HG03571 (cell line): Measurements from ENCODE around the gene PGC.

Experiments
- ATAC-seq: cut with Tn5 transposase; IDR thresholded peaks from one replicate; pipeline ENCODE4 v1.9.1; 2021; ENCODE audit not compliant: unreplicated experiment

Gene PGC

DNA sequence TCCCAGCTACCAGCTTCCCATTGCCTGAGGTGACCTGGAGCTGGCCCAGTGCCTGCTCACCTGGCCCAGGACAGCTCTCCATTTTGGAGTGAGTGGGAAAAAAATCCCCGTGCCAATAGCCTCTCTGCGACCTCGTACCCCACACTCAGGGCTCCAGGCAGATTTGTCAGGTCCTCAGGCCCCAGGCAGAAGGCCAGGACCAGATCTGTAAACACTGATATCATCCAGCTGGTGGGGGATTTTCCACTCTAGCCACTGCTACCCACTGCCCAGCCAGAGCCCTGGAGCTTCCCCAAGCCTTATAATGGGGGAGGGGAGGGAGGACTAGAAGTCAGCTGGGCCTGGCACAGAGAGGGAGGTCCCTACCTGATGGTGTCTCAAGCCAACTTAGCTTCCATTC lies 1.3 kb upstream of the PGC start:
- ATAC-seq: no peak

DNA sequence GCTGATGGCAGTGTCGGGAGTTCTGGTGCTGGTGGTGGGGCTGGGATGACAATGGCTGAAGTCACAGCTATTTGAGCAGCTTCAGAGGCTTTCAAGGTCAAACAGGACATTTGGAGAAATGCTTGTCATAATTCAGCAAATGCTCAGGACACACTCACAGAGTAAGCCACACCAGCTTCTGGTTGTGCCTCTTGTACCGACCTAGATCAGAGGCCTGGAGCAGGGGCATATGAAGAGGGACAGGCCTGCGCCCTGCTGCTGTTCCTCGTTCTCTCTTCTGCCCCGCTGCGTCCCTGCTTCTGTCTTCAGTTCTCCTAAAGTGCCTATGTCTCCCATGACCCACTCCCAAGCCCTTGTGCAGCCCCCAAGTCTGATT lies 893 bp upstream of the PGC start:
- no peak for ATAC-seq

DNA sequence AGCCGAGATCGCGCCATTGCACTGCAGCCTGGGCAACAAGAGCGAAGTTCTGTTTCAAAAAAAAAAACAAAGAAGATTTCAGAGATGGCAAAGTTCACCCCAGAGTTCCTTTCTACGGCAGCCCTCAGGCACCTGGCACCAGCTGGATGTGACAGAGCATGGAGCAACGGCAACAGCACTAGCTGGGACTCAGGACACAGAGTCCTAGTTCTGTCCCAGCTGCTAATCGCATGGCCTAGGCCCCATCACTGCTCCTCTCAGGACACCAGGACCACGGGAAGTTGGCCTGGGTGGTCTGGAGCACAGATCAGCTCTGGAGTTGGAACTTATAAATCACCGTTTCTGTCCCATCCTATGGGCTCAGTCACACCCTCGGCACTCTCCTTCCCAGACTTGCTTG lies 1.1 kb downstream of the PGC start:
- no peak for ATAC-seq

DNA sequence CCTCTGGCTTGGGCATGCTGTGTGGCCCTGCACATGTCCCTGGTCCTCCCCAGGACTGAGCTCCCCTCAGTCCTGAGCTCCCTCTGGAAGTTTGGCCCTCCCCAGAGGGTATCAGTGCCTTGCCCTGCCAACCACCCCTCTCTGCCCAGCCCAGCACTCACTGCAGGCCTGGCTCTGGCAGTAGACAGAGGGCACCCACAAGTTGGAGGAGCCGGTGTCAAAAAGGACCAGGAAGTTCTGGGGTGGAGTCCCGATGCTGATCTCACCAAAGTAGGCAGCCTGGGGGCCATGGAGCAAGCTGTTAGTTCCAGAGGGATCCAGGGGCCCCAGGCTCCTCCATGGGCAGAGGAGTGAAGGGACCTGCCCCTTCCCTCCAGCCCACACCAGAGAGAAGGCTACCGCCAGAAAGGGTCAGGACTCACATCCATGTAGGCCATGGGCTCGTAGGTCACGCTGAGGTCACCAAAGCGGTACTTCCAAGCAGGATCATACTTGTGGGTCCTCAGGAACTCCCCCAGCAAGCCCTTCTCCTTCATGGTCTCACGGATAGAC lies 2.9 kb downstream of the PGC start:
- ATAC-seq: no peak

DNA sequence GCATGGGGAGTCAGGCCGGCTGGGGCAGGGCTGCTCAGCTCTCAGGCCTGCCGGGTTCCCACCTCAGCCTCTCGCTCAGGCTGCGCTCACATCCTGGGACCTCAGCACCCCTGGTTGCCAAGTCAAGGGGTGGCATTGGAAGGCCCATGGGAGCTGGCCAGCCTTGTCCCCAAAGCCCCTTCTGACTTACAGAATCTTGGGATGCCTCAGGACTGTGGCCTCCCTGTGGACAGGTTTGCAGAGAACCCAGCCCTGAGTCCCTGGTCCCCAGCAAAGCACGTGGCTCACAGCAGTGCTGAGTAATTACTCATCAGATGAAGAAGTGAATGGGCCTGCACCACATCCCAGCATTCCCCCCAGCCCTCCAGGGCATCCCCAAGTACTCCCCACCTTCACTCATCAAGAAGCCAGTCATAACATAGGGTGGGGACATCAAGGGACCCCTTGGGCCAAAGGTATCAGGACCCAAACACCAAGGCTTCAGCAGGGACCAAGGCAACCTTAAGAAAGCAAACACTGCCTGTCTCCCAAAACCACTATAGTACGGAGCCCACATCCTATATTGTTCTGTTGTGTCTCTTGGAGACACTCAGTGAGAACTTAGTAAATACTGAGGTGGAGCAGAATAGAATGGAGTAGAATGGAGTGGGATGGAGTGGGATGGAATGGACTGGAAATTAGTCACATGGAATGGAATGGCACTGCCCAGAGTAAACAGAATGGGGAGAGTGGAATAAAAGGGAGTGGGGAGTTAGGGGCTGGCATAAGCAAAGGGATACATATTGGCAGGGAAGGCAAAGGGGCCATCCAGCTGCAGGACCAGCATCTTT lies 3.6 kb downstream of the PGC start:
- no peak for ATAC-seq

DNA sequence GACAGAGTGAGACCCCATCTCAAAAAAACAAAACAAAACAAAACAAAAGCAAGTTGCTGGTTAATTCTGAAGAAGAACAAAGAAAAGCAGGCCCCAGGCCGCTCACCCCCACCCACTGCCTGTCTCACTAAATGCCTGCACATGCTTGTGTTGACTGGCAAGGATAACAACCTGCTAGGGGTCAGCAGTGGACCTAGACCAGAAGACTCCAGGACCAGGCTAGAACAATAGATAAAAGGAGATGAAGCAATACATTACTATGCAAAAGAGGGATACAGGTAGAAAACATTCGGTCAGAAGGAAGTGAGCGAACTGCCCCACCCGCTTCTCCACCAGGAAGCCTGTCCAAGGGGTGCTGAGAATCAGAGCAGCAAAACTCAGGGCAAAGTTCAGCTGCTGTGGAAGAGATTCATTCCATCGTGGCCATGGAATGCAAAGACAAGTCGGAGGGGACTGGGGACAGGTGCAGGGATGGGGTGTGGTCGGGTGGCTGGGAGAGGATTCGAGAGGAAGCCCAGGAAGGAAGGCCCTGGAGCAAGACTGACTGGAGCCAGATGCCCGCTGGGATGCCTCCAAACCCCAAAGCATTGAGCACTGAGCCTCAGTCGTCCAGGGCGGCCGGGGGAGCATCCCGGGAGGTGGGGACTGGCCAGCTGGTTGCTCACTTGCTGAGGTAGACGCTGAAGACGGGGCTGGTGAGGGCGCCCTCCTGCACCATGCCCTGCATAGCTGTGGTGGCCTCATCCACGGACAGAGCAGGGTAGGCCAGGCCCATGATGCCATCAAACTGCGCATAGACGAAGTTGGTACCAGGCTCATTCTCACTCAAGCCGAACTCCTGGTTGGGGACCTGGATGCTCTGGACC lies 5.3 kb downstream of the PGC start:
- no peak for ATAC-seq

DNA sequence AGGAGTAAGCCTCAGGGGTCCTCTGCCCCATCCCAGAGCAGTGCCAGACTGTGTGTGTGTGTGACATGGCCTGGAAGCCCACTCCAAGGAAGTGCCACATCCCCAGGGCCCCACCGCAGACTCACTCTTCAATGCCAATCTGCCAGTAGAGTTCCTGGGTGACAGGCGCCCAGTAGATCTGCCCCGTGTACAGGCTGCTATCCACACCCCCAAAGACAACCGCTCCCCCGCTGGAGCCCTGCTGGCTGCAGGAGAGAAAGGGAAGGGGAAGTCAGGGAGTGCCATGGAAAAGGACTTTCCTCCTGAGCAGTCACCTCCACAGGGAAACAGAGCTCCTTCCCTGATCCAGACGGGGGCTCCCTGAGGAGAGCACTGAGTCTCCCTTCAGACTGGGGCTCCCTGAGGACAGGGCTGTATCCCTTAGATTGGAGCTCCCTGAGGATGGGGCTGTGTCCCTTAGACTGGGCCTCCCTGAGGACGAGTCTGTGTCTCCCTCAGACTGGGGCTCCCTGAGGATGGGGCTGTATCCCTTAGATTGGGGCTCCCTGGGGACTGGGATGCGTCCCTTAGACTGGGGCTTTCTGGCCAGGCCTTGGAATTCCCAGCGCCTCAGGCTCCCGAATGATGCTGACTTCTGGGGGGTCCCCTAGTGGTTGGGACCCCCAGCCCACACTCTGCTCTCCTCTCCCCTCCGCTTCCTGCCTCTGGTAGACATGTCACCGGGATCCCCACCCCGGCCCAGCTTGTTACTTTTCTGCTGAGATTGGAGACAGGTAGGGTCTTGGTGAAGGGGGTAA lies 6.6 kb downstream of the PGC start:
- no peak for ATAC-seq

DNA sequence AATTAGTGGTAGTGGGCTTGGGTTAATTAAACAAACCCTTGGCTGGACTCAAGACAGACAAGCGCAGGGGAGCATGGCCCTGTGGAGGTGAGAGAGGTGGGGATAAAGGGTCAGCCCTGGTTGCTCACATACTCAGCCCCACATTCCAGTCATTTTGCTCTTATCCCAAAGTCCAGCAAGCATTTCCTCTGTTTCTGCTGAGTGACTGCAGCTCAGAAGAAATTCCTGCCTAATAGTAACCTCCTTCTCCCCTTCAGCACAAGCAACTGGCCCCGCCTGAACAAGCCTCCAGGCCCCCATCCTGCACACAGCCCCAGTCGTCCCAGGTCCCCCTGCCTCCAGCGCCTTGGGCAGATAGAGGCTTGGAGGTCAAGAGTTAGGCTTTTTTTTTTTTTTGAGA lies 8.2 kb downstream of the PGC start:
- ATAC-seq: no peak

DNA sequence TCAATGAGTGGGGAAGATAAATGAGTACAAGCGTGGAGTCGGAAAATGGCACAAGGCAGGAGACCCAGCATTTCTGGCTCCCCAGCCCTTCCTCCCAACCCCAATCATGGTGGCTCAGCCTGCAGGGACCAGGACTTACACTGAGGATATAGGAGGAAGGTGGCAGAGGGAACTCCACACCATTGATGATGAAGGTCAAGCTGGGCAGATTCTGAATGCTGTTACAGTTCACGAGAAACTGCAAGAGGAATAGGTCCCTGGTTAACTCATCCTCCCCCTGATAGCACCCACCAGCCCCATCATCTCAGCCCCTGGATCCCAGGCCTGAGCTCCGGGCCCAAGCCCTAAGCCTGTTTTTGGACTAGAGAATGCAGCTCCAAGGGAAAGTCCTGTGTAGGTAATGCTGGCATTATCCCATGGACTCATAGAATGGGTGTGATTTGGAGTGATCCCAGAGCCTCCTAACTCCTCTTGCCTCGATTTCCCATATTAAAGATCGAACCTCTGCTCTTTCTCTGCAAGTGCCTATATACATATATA lies 9.5 kb downstream of the PGC start:
- no peak for ATAC-seq

DNA sequence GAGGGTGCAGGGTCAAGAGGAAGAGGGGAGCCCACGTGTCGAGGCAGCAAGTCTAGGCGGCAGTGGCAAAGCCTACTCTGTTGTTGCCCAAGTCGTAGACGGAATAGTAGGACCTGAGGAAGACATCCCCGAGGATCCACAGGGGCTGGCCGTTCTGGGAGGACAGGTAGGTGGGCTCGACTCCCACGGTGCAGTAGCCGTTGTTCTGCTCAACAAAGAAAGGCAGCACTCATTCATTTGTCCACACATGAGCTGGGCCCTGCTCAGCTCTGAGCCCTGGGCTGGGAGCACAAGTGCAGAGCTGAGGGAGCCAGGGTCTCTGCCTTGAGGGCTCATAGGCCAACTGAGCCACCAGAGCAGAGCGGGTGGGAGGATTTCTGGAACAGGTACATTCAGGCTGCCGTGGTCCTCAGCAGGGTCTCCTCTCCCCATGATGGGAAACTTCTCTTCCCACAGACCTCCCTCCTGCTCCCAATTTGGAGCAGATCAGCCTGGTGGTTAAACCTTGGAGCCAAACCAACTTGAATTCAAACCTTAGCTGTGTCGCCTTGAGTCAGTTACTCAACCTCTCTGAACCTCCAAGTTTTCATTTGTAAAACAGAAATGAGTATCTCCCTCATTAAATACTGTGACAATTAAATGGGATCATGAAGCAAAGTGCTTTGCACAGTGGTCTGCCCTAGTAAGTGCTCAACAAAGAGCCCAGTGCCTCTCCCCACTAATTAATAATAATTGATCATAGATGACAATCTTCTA lies 10.2 kb downstream of the PGC start:
- ATAC-seq: no peak

DNA sequence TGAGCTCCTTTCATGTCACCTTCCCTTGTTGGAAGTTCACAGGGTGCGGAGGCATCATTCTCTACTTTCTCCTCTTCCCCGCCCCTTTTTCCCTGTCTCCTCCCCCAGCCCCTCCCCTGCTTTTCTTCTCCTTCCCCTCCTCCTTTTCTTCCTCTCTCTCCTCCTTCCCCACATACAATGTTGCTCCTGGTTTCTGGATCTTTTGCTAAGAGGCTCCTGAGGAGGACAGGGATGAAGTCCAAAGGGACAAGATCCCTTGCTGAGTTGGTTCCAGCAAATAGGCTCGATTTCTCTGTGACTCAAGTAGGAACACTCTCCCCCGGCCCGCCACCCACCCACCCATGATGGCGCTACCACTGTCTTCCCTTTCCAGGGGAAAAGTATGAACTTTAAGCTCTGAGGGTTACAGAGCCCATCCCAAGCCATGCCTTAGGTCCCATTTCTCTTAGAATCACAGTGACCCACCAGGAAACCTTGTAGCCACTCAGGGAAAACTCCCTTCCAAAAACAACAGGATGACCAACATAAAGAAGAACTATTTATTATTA lies 10.9 kb downstream of the PGC start:
- no peak for ATAC-seq

DNA sequence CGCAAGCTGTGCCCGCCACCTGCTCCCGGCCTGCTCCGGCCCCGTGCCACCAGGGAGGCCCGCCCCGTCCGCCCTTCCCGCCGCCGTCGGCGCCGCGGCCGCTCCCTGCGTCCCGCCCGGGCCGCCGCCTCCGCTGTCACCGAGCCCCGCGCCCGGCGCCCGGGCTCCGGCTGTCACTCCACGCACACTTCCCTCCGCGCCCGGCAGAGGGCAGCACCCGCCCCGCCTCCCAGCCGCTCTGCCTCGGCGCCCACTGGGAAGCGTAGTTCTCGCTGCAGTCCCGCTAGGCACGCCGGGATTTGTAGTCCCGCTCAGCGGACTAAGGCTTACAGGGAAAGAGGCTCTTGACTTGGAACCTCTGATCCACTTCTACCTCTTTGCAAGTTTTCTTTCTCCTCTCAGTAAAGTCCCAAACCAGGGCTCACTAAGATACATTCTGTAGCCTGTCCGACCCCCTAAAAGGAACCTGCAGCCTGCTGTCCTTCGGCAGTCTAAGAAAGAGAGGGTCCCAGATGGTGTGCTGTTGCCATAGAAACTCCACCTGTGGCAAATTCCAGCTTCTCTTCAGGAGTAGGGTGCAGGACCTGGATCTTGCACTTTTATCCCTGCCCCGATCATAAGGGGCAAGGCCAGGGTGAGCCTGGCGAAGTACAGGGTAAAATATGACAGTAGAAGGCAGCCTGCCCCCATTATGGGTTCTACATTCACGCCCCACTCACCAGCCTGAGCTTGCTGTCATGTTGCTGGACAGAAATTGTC lies 11.6 kb downstream of the PGC start, which contains the start of gene TFEB:
TSS of gene TFEB (minus strand) at position 182 of the 759 bp plus-strand sequence. CDS start 44,395 bp downstream, outside the sequence.
- peak; percentile 39 for ATAC-seq

DNA sequence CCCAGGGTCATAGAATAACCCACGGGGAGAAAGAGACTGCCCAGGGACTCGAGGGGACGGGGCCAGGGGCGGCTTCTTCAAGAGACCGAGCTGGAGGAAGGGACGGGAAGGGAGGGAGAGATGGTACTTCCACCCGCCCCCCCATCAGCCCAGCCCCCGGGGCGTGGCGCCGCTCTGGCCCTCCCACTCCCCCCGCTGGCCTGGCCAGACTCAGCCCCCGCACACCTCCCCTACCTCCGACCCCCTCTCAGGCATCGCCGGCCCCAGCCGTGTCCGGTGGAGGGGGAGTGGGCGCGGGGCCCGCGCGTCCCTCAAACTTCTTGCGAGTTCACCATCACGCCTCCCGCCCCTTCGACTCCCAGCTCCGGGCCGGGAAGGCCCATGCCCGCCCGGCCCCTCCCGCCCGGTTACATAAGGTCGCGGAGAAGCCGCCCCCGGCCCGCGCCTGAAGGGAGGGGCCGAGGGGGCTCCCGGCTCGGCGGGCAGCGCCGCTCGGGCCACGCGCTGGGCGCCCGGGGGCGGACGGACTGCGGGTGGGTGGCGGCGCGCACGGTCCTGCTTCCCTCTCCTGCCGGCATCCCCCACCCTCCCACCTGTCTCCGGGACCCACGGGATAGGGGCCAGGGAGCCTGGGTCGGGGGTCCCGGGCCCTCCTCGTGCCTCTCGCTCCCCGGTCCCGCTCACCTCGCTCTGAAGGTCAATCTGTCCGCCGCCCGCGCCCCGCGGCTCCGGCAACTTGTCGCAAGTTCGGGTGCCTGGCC lies 12.4 kb downstream of the PGC start:
- ATAC-seq: peak; percentile 15

DNA sequence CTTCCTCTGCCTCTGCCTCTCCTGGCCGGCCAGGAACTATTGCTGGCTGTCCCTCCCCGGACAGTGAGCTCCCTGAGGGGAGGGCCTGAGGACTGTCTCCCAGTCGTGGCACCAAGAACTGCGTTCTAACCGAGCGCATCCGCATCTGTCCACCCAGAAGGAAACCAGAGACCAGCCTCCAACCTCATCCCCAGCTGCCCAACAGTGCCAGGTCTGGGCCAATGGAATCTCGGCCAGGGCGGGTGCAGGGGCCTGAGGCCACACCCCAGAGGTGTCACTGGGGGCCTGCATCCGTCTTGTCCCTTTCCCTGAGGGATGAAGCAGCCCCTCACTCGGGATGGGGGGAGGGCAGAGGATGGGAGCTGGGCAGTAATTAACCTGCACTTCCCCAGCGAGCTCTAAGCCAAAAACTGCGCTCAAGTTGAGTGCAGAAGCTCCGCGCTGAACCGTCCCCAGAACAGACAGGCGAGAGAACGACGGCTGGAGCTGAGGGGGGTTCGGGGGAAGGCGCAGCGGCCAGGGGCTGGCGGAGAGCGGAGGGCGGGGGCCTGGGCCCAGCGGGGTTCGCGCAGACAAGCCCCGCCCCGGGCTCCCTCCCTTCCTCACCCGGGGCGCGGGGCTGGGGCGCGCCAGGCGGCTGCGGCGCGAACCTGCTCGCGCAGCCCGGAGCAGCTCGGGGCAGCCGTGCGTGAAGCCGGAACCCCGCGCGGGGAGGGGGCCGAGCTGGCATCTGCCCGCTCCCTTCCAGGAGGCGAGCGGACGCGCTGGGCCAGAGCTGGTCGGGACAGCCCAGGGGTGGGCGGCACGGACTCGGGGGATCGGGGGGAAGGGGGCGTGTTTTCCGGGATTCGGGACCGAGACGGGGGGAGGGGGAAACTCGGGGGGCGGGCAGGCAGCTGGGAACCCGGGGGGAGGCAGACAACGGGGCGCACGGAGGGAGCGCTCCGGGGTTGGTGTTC lies 13.2 kb downstream of the PGC start:
- ATAC-seq: peak; percentile 42

DNA sequence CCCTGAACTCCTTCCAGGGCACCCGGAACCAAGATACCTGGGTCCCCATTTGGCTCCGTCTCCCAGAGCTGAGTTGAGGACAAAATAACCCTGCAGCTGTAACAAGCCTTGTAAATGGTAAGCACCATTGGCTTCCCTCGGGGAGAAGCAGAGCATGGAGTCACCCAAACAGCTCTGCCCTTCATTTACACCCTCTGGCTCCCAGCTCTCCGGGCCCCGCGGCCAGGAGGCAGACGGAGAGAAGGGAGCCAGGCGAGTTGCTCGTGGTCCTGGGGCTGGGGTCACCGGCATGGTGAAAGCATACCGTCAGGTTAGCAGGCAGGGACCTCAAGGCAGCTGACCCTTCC lies 13.9 kb downstream of the PGC start:
- ATAC-seq: no peak

DNA sequence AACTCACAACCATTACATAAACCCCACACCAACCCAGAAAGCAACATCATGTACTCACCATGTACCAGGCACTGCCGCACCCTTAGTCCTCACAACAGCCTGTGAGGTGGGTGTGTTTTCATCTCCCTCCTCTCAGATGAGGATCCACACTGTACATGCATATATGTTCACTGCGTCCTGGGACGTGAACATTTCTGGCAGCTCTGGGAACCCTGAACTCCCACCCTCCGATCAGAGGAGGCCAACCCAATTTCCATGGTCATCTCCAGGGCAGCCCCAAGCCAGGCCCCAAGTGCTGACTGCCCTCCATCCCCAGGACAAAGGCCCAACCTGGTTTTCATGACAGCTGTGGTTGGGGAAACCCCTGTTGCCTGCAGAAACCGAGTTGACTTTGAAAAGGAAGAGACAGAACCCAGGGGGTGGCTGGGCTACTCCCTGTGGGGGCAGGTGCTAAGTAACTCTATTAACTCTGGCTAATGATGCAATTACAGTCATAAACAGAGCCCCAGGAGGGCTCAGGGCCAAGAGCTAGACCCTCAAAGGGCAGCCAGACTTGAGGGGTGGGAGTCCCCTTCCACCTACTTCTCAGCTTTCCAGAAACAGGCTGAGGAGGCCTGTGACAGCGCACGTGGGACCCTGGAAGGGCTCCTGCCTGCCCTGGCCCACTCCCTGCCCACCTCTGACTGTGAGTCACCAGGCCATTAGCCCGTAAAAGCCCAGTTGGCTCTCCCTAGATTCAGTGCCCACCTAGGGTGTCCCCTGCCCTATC lies 14.4 kb downstream of the PGC start:
- ATAC-seq: peak; percentile 24

DNA sequence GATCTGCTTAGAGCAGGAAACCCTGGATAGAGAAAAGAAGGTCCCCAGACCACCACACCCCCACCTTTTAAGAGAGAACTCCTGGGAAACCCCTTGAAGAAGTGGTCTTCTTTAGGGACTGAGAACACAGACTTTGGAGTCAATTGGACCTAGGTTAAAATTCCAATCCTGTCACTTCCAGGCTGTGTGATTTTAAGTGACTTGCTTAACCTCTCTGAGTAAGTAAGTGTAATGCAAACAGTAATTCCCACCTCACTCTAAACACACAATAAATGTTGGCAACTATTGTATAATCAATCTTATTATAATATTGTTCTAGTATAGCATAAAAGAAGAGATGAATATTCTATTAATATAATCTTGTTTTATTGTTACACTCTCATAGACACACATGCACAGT lies 15.0 kb downstream of the PGC start:
- ATAC-seq: no peak
